NCI-H2081 treated with DMSO at 0.1 percent for 48 hours (cell line): ENCODE data around the gene RBM22.

Experiments
- DNase-seq: peaks from one replicate; lab custom pipeline; 2025; lab: John Stamatoyannopoulos, UW

Gene RBM22

GRCh38 chr5:150651924-150652671 is 48.8 kb downstream of the RBM22 start:
- no peak for DNase-seq

- no peak for DNase-seq
These were observed 49.5 kb downstream of the RBM22 start for GRCh38 chr5:150651382-150651781.

- DNase-seq: no peak
These were observed 50.5 kb downstream of the RBM22 start for GRCh38 chr5:150650021-150651006.

GRCh38 chr5:150649108-150650020 is 51.5 kb downstream of the RBM22 start:
- no peak for DNase-seq

GRCh38 chr5:150648294-150649107 is 52.4 kb downstream of the RBM22 start:
- DNase-seq: no peak

- DNase-seq: no peak
These were observed 53.3 kb downstream of the RBM22 start for GRCh38 chr5:150647275-150648251.

GRCh38 chr5:150645070-150645700 is 55.7 kb downstream of the RBM22 start:
- no peak for DNase-seq

GRCh38 chr5:150644514-150644913 is 56.3 kb downstream of the RBM22 start:
- no peak for DNase-seq

- no peak for DNase-seq
These were observed 56.8 kb downstream of the RBM22 start for GRCh38 chr5:150644058-150644457.

- DNase-seq: no peak
These were observed 57.7 kb downstream of the RBM22 start for GRCh38 chr5:150642991-150643710.

- DNase-seq: no peak
These were observed 58.3 kb downstream of the RBM22 start for GRCh38 chr5:150642567-150642927.

GRCh38 chr5:150641824-150642566 is 58.9 kb downstream of the RBM22 start:
- no peak for DNase-seq

GRCh38 chr5:150641006-150641570 is 59.8 kb downstream of the RBM22 start:
- no peak for DNase-seq
